ENCODE results near the gene SLC22A13.
"Not testable (repeated sequence)": the region's sequence is repeated elsewhere in the genome, so short reads cannot be mapped to it uniquely, and the experiment has no call there.

Gene SLC22A13

GRCh38 chr3:38265604-38266307 is at the start of gene SLC22A13:
Gene SLC22A13, plus strand, starts transcription at chr3:38265812. Its CDS starts 49 bp downstream, at chr3:38265861.
- no peak for DNase-seq

- no peak for DNase-seq
Measured at GRCh38 chr3:38219609-38220197, 45.9 kb upstream of the SLC22A13 start.

GRCh38 chr3:38221005-38221404 is 44.6 kb upstream of the SLC22A13 start:
- no peak for DNase-seq

GRCh38 chr3:38222032-38222634 is 43.5 kb upstream of the SLC22A13 start:
- DNase-seq = no peak

- no peak for DNase-seq
Measured at GRCh38 chr3:38224357-38224756, 41.3 kb upstream of the SLC22A13 start.

- DNase-seq = no peak
Measured at GRCh38 chr3:38226273-38226672, 39.3 kb upstream of the SLC22A13 start.

GRCh38 chr3:38227989-38228388 is 37.6 kb upstream of the SLC22A13 start:
- no peak for DNase-seq

- no peak for DNase-seq
Measured at GRCh38 chr3:38229036-38229435, 36.6 kb upstream of the SLC22A13 start.

GRCh38 chr3:38232701-38233100 is 32.9 kb upstream of the SLC22A13 start:
- no peak for DNase-seq

- no peak for DNase-seq
Measured at GRCh38 chr3:38235466-38235865, 30.1 kb upstream of the SLC22A13 start.

- no peak for DNase-seq
Measured at GRCh38 chr3:38238416-38239008, 27.1 kb upstream of the SLC22A13 start.

GRCh38 chr3:38242812-38243211 is 22.8 kb upstream of the SLC22A13 start:
- not testable (repeated sequence) for DNase-seq

- no peak for DNase-seq
Measured at GRCh38 chr3:38245930-38246329, 19.7 kb upstream of the SLC22A13 start.

- DNase-seq = peak; percentile 39
Measured at GRCh38 chr3:38247366-38248035, 18.1 kb upstream of the SLC22A13 start.

- DNase-seq = no peak
Measured at GRCh38 chr3:38250198-38250597, 15.4 kb upstream of the SLC22A13 start.

- no peak for DNase-seq
Measured at GRCh38 chr3:38251197-38251596, 14.4 kb upstream of the SLC22A13 start.

GRCh38 chr3:38253704-38254103 is 11.9 kb upstream of the SLC22A13 start:
- DNase-seq = no peak

- no peak for DNase-seq
Measured at GRCh38 chr3:38254872-38255271, 10.7 kb upstream of the SLC22A13 start.

GRCh38 chr3:38255627-38256026 is 10.0 kb upstream of the SLC22A13 start:
- no peak for DNase-seq

- no peak for DNase-seq
Measured at GRCh38 chr3:38257583-38257982, 8.0 kb upstream of the SLC22A13 start.

- no peak for DNase-seq
Measured at GRCh38 chr3:38260474-38260873, 5.1 kb upstream of the SLC22A13 start.

GRCh38 chr3:38264353-38264771 is 1.2 kb upstream of the SLC22A13 start:
- no peak for DNase-seq

GRCh38 chr3:38264779-38265178 is 833 bp upstream of the SLC22A13 start:
- DNase-seq = no peak

Measured in DMS 273 treated with DMSO at 0.1 percent for 48 hours (cell line).